GM18520 (cell line): ENCODE results near the gene INTS1.

ENCODE experiments used
- ATAC-seq: cut with Tn5 transposase; IDR thresholded peaks from one replicate; pipeline ENCODE4 v1.9.1; 2021; ENCODE audit not compliant: unreplicated experiment

Gene INTS1

GRCh38 chr7:1464694-1465093 is 39.5 kb downstream of the INTS1 start:
- no peak for ATAC-seq

DNA sequence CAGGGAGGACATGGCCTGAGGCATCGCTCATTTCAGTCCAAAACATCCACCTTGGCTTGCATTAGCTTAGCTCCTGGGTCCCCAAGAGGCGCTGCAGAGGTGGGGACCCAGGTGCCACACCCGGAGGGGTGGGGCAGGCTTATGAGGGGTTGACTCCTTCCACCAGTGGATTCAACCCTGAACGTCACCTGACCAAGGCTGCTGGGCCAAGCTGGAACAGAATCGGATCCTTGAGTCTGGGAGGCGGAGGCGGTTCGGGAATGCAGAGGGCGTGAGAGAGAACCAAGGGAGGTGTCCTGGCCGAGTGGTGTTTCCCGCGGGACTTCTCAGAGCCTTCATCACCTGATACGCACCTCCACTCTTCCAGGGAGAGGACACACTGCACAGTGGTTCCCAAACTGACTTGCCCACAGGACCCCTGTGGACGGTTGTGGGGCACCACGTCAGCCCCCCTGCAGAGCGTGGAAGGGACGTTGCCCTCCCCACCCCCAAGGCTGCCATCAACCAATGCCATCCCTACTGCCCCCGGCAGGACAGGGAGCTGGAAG is 40.4 kb downstream of the INTS1 start:
- ATAC-seq = no peak

- ATAC-seq = no peak
Observed at GRCh38 chr7:1461646-1462375, 42.4 kb downstream of the INTS1 start.

GRCh38 chr7:1460821-1461645 is 43.2 kb downstream of the INTS1 start:
- ATAC-seq = no peak

GRCh38 chr7:1459920-1460820 is 44.0 kb downstream of the INTS1 start:
- no peak for ATAC-seq

- ATAC-seq = peak; percentile 84
Observed at GRCh38 chr7:1459512-1459892, 44.7 kb downstream of the INTS1 start.

DNA sequence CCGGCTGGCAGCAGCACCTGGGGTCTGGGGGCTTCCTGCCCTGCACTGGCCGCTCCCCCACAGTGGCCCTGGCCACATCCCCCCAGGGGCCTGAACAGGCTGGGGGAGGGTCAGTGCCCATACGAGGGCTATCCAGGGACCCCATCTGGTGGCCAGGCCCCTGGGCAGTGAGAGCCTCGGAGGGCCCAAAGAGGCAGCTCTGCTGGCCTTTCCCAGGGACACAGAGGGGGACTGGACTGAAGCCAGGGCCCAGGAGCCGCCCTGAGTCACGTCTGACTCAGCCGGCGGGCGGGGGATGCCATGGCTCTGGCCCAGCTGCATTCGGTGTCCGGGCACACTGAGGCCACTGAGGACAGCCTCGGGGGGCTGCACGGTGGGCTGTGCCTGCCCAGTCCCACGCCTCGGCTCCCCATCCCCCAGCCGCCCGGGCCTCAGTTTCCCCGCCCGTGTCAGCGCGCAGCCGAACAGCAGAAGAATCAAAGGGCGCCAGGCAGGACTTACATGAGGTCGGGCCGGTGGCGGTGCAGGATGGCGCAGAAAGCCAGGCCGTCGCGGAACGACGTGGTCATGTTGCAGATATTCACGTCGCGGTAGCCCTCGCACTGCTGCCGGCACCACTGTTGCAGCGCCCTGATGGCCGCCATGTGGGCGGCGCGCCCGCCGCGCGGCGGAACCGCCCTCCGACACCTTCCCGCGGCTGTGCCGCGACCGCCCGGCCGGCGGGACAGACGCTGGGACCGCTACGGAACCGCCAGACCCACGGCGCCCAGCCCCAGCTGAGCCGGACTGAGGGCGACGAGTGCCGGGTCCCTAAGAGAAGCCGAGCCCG is 45.3 kb downstream of the INTS1 start, which contains the start of gene MICALL2:
MICALL2 (minus strand) TSS at position 788 of the 829 bp plus-strand sequence; CDS start at position 644, 144 bp downstream.
- ATAC-seq = no peak

DNA sequence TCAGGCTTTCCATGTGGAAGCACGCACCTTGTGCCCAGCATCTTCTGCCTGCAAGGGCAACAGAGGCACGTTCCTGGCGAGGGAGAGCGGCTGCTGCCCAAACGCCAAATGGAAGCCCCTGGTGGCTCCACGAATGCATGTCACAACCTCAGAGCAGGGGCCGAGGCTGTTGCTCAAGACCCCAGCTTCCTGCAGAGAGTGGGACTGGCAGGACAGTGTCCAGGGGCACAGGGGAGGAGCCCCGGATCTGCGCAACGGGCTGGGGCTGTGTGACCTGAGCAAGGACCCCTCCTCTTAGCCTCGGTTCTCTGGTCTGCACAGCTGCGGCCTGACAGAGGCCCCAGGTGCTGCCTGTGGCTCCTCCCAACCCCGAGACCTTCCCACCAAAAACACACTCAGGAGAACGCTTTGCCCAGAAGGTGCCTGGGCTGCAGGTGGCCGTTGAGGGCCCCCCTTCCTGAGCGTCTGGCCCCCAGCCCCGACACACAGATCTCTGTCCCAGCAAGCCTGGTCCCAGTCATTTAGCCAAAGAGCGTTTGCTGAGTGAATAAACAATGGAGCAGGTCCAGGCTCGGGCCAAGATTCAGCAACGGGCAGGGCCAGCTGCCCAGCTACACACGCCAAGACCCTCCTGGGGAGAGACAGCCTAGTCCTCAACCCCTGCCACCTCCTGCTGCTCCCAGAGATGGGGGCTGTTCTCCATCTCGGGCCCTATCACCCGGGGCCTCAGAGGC is 46.1 kb downstream of the INTS1 start:
- no peak for ATAC-seq

DNA sequence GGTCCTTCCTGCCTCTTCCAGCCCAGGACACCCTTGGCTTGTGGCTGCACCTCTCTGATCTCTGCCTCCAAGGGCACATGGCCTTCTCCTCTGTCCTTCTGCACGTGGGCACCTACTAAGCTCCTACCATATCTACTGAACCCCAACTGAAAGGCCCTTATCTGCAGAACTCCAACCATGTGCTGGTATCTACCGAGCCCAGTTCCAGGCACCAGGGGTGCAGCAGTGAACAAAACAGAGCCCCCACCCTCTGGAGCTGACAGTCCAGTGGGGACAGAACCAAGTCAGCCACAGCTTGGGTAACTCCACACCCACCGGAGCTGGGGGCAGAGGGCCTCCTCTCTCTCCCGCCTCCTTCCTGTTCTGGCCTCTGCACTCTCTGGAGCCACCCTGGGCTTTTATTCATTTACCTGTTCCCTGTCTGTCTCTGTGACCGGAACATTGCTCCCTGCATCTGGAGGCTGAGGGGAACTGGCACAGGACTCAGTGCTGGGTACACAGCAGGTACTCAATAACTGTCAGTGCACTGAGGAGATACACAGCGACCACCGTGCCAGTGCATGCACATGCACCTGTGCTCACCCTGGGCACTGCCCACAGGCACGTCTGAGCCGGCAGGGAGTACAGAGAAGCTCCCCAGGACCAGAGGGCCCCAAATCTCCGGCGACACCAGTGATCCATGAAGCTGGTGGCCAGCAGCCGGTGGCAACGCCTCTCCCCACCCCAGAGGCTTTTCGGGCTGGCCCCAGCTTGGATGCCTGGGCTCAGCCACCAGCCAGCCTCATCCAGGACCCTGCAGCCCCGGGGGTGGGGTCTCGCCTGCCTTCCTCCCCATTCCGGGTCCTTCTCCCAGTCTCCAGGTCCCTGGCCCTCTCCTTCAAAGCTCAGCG is 46.9 kb downstream of the INTS1 start:
- ATAC-seq = no peak

DNA sequence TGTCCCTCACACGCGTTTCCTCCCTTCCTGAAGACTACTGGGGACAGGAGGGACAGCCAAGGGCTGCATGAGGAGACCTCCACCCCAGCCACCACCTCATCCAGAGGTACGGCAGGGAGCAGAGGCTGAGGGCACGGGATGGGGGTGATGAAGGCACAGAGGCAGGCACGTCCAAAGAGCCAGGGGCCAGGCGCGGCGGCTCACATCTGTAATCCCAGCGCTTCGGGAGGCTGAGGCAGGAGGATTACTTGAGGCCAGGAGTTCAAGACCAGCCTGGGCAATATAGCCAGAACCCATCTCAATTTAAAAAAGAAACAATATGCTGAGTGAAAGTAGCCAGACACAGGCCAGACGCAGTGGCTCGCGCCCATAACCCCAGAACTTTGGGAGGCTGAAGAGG is 48.2 kb downstream of the INTS1 start:
- ATAC-seq = no peak

- ATAC-seq = no peak
Observed at GRCh38 chr7:1455241-1455939, 48.8 kb downstream of the INTS1 start.

- no peak for ATAC-seq
Observed at GRCh38 chr7:1454542-1454941, 49.6 kb downstream of the INTS1 start.

GRCh38 chr7:1452205-1452604 is 52.0 kb downstream of the INTS1 start:
- no peak for ATAC-seq

- no peak for ATAC-seq
Observed at GRCh38 chr7:1450987-1451386, 53.2 kb downstream of the INTS1 start.

- no peak for ATAC-seq
Observed at GRCh38 chr7:1450431-1450830, 53.8 kb downstream of the INTS1 start.

DNA sequence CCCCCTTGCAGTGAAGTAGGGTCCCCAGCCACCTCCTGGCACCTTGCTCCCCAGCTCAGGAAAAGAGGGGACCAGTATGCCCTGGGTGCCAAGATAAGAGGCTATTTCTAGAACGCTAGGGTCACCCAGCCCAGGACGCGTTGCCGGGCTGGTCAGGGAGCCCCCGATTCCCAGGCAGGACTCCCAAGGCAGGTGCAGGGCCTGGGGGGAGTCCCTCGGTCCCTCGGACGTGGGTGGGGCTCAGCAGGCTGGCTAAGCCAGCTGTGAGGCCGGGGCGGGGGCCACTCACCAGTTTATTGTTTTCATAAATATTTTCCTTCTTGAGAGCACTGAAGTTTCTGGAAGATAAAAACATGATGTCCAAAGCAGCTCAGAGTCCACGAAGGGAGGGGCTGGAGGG is 54.2 kb downstream of the INTS1 start:
- ATAC-seq = no peak

GRCh38 chr7:1449501-1449900 is 54.7 kb downstream of the INTS1 start:
- ATAC-seq = no peak

DNA sequence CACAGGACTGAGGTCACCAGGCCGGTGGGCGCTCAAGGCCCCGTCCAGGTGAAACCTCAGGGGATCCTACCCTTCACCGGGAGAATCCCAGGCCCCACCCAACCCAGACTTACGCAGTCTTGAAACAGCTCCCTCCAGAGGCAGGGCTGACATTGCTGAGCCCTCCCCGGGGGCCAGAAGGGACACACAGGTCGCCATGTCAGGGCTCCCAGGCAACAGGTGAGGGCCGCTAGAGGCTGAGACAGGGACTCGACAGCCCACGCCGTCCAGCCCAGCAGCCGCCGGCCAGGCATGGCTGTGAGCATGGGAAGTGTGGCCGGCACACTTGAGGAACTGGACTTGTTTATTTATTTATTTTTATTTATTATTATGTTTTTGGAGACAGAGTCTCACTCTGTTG is 55.2 kb downstream of the INTS1 start:
- ATAC-seq = no peak
